SU-DHL-6 (cell line): ENCODE measurements around the gene VPS35L.

ENCODE experiments used
- H2AFZ ChIP-seq: fragments of 200-600 bp; sonication (generic); 2 replicates; pipeline ENCODE4 v1.6.1; 2014; ENCODE audit warnings: low read depth, mild to moderate bottlenecking, moderate library complexity, mixed read lengths, antibody characterized with exemption, low read length; ENCODE audit not compliant: severe bottlenecking
- H3F3A ChIP-seq: fragments of 200-600 bp; shearing (Covaris generic); 2 replicates; pipeline ENCODE4 v1.6.0; 2016; ENCODE audit warnings: antibody characterized with exemption, mild to moderate bottlenecking; ENCODE audit not compliant: insufficient read depth
- H3K27ac ChIP-seq: fragments of 200-600 bp; sonication (generic); 2 replicates; pipeline ENCODE4 v1.5.1; 2016; ENCODE audit warnings: low read depth, mild to moderate bottlenecking, low read length, moderate library complexity, mixed read lengths
- H3K27me3 ChIP-seq: fragments of 200-600 bp; sonication (generic), shearing (Covaris generic); 2 replicates; pipeline ENCODE4 v1.6.0; 2014; ENCODE audit warnings: mild to moderate bottlenecking, low read length
- H3K36me3 ChIP-seq: fragments of 200-600 bp; sonication (generic); 2 replicates; pipeline ENCODE4 v1.6.1; 2014; ENCODE audit warnings: mild to moderate bottlenecking, low read length, mixed read lengths
- H3K4me2 ChIP-seq: fragments of 300-600, 200-600 bp; shearing (Covaris generic), sonication (generic); 2 replicates; pipeline ENCODE4 v1.6.0; 2014; ENCODE audit warnings: low read length, low read depth, mild to moderate bottlenecking; ENCODE audit not compliant: poor library complexity, severe bottlenecking
- H3K4me3 ChIP-seq: fragments of 200-600 bp; sonication (generic); 2 replicates; pipeline ENCODE4 v1.5.1; 2014; ENCODE audit warnings: antibody characterized with exemption, low read length, mild to moderate bottlenecking, mixed read lengths; ENCODE audit not compliant: insufficient read depth, poor library complexity, severe bottlenecking
- H3K79me2 ChIP-seq: fragments of 200-600 bp; sonication (generic); 2 replicates; pipeline ENCODE4 v1.6.1; 2014; ENCODE audit warnings: mild to moderate bottlenecking, low read length, moderate library complexity; ENCODE audit not compliant: insufficient read depth
- H3K9ac ChIP-seq: fragments of 200-600 bp; sonication (generic); 2 replicates; pipeline ENCODE4 v1.7.0; 2014; ENCODE audit warnings: mild to moderate bottlenecking, low read length
- H3K9me2 ChIP-seq: fragments of 200-600 bp; sonication (generic); replicated peaks from 2 replicates; pipeline ENCODE4 v1.6.1; 2014; ENCODE audit warnings: low read length; ENCODE audit not compliant: insufficient read depth
- H3K9me3 ChIP-seq: fragments of 200-600 bp; sonication (generic); 2 replicates; pipeline ENCODE4 v1.6.1; 2014; ENCODE audit warnings: low read length, mixed read lengths; ENCODE audit not compliant: insufficient read depth
- H4K20me1 ChIP-seq: fragments of 200-600 bp; sonication (generic); 2 replicates; pipeline ENCODE4 v1.6.1; 2014; ENCODE audit warnings: low read depth, mild to moderate bottlenecking, antibody characterized with exemption, low read length, moderate library complexity, mixed read lengths
- CTCF ChIP-seq: fragments of 200-600 bp; sonication (generic); IDR thresholded peaks from one replicate; pipeline ENCODE4 v1.5.1; 2017; ENCODE audit warnings: antibody characterized with exemption, mild to moderate bottlenecking, low read length, moderate library complexity; ENCODE audit not compliant: insufficient read depth, poor library complexity, severe bottlenecking
- EZH2phosphoT487 ChIP-seq: fragments of 200-600 bp; sonication (generic), shearing (Covaris generic); conservative IDR thresholded peaks from 2 replicates; pipeline ENCODE4 v1.6.1; 2018; ENCODE audit warnings: mild to moderate bottlenecking, antibody characterized with exemption, low read length, moderate library complexity, mixed read lengths

Gene VPS35L

DNA sequence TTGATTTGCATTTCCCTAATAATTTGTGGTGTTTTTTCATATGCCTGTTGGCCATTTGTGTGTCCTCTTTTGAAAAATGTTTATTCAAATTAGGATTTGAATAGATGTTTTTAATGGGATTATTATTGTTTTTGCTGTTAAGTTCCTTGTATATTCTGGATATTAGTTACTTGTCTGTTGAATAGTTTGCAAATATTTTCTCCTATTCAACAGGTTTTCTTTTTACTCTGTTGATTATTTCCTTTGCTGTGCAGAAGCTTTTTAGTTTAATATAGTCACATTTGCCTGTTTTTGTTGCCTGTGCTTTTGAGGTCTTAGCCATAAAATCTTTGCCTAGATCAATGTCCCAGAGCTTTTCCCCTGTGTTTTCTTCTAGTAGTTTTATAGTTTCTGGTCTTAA is 43.2 kb upstream of the VPS35L start:
- no peak overlapping the region for H3K4me3 ChIP-seq
- H2AFZ ChIP-seq: no peak overlapping the region
- no peaks in the 10 kb centered on the region for H4K20me1 ChIP-seq
- H3K27me3 ChIP-seq: no peaks in the 10 kb centered on the region
- H3K79me2 ChIP-seq: peaks cover 3% of the 10 kb centered on the region; the same call in 1 of the 2 replicates
- no peaks in the 10 kb centered on the region for H3F3A ChIP-seq
- H3K9me2 ChIP-seq: no peaks in the 10 kb centered on the region
- H3K9ac ChIP-seq: no peak overlapping the region
- peaks cover 22% of the 10 kb centered on the region for H3K36me3 ChIP-seq
- no peak for TF ChIP-seq CTCF
- TF ChIP-seq EZH2phosphoT487: no peak
- H3K27ac ChIP-seq: no peak overlapping the region
- no peak overlapping the region for H3K4me2 ChIP-seq
- H3K9me3 ChIP-seq: no peaks in the 10 kb centered on the region

GRCh38 chr16:19513377-19514053 is 42.0 kb upstream of the VPS35L start:
- Histone ChIP-seq H4K20me1 (no peaks in the 10 kb centered on the region), H3K4me2 (no peak overlapping the region), H3K27ac (no peak overlapping the region), H3K4me3 (no peak overlapping the region), H3K9ac (no peak overlapping the region), H3K79me2 (peaks cover 8% of the 10 kb centered on the region; the same call in 1 of the 2 replicates), H3K9me3 (no peaks in the 10 kb centered on the region), H3K27me3 (no peaks in the 10 kb centered on the region), H3K9me2 (no peaks in the 10 kb centered on the region), H3K36me3 (peaks cover 22% of the 10 kb centered on the region), H2AFZ (no peak overlapping the region), H3F3A (no peaks in the 10 kb centered on the region)
- TF ChIP-seq CTCF (no peak), EZH2phosphoT487 (no peak)

DNA sequence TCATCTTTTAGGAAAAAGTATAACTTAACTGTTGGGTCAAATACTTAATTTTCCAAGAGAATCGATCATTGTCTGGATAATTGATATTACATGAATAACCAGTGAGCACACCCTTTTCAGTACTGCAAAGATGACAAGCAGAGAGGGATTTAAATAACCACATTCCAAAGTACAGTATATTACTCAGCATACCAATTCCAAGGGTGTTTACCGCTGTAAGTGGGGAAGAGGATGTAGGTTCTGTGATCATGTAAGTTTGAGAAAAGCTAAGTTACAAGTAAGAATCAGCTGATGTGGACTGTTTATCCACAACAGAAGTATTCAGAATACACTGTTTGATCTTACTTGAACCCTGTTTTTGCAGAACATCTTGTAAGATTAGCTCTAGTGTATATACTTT is 39.7 kb upstream of the VPS35L start:
- Histone ChIP-seq H4K20me1 (no peaks in the 10 kb centered on the region), H3K9ac (no peak overlapping the region), H2AFZ (no peak overlapping the region), H3K9me3 (no peaks in the 10 kb centered on the region), H3F3A (no peaks in the 10 kb centered on the region), H3K27ac (no peak overlapping the region), H3K4me3 (no peak overlapping the region), H3K9me2 (no peaks in the 10 kb centered on the region), H3K36me3 (peaks cover 22% of the 10 kb centered on the region), H3K4me2 (no peak overlapping the region), H3K27me3 (no peaks in the 10 kb centered on the region), H3K79me2 (peaks cover 28% of the 10 kb centered on the region)
- TF ChIP-seq EZH2phosphoT487 (no peak), CTCF (no peak)
